H1 (cell line): ENCODE measurements around the gene TSHZ2. TPM values are rescaled to one million over a fixed set of nuclear protein-coding genes. Genes with fewer than 3 reads are reported as not detected.

Experiments used
- CHD1 ChIP-seq: IDR thresholded peaks from 2 replicates; pipeline ENCODE4 v1.6.1; 2012; ENCODE audit warnings: low read depth, low read length, improper control_type of control experiment
- GTF2F1 ChIP-seq: IDR thresholded peaks from 2 replicates; pipeline ENCODE4 v1.6.1; 2012; ENCODE audit warnings: low read depth, low read length, improper control_type of control experiment, borderline replicate concordance
- polyA plus RNA-seq, 7 experiments: library from polyadenylated mRNA; depleted of rRNA in 3 of 7; stranded (reverse) in 5 of 7; unstranded in 2 of 7; fragments of >200 nt in 5 of 7; fragments of 200-250 nt in 2 of 7; gene quantifications; 1 replicate in 5 of 7; 2 replicates in 1 of 7; 4 replicates in 1 of 7; pipeline versions ENCODE4 v1.2.1 to v1.2.3, GENCODE V29; 2011 to 2013; ENCODE audit warnings: missing spikeins in 2 of 7, mixed read lengths in 2 of 7
- total RNA-seq: library from RNA; stranded (reverse); fragmentation: NEBNext Ultra II Directional; extraction: Animal tissue kit (Norgen Biotek cat#: 25700); gene quantifications from 2 replicates; pipeline ENCODE4 v1.2.1, GENCODE V29; 2021
- TF ChIP-seq, protein P1 (sequence below), 3 experiments: IDR thresholded peaks; 1 replicate in 2 of 3; 2 replicates in 1 of 3; pipeline versions ENCODE4 v1.5.1 to v1.6.1; 2011; ENCODE audit warnings: low read length in 3 of 3, mild to moderate bottlenecking in 3 of 3, inconsistent platforms in 2 of 3, low read depth in 1 of 3, moderate library complexity in 1 of 3; ENCODE audit not compliant: insufficient read depth in 1 of 3; ENCODE audit errors: control extremely low read depth in 1 of 3
- TF ChIP-seq, protein P2 (sequence below): IDR thresholded peaks from 2 replicates; pipeline ENCODE4 v1.6.1; 2011; ENCODE audit warnings: low read length, improper control_type of control experiment

The TSHZ2 gene
- total and polyA plus RNA-seq, 2 of the 8 experiments (the other 6 are each of a cell fraction or from before 2014, with no cell fraction given): 0.14 to 0.30 TPM

DNA sequence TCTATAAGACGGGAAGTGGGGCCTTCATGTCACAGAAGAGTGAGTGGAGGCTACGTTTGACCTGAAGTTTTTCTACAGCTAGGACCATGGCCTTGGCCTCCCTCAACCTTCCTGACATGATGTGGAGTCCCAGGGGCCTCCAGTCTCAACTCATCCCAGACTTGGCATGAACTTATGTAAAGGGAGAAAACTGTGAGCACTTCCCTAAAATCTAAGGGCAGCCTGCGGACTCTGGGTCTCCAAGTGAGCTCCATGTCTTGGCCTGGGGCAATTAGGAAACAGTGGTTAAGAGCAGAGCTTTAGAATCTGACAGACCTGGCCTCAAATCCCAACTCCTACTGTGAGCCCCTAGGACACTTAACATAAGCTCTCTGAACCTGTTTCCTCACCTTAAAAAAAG is 439.0 kb downstream of the TSHZ2 start (continued):
- TF ChIP-seq, protein P1, sequence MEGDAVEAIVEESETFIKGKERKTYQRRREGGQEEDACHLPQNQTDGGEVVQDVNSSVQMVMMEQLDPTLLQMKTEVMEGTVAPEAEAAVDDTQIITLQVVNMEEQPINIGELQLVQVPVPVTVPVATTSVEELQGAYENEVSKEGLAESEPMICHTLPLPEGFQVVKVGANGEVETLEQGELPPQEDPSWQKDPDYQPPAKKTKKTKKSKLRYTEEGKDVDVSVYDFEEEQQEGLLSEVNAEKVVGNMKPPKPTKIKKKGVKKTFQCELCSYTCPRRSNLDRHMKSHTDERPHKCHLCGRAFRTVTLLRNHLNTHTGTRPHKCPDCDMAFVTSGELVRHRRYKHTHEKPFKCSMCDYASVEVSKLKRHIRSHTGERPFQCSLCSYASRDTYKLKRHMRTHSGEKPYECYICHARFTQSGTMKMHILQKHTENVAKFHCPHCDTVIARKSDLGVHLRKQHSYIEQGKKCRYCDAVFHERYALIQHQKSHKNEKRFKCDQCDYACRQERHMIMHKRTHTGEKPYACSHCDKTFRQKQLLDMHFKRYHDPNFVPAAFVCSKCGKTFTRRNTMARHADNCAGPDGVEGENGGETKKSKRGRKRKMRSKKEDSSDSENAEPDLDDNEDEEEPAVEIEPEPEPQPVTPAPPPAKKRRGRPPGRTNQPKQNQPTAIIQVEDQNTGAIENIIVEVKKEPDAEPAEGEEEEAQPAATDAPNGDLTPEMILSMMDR (IDR thresholded peaks at IDR 0.05; ENCODE audit: control extremely low read depth in 1 of 3, insufficient read depth in 1 of 3, low read depth in 1 of 3, low read length in 3 of 3): no peak
- TF ChIP-seq, protein P2, sequence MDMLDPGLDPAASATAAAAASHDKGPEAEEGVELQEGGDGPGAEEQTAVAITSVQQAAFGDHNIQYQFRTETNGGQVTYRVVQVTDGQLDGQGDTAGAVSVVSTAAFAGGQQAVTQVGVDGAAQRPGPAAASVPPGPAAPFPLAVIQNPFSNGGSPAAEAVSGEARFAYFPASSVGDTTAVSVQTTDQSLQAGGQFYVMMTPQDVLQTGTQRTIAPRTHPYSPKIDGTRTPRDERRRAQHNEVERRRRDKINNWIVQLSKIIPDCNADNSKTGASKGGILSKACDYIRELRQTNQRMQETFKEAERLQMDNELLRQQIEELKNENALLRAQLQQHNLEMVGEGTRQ: no peak
- no peak for TF ChIP-seq GTF2F1
- TF ChIP-seq CHD1: no peak
